HG03432 (cell line): ENCODE data around the gene TRA2A.

ENCODE experiments used
- ATAC-seq: cut with Tn5 transposase; IDR thresholded peaks from one replicate; pipeline ENCODE4 v1.9.1; 2021; ENCODE audit warnings: mild to moderate bottlenecking, moderate library complexity; ENCODE audit not compliant: unreplicated experiment

The TRA2A gene

GRCh38 chr7:23471106-23471859 lies 60.5 kb downstream of the TRA2A start:
- ATAC-seq = peak; percentile 36

GRCh38 chr7:23470330-23471105 lies 61.3 kb downstream of the TRA2A start, which contains the start of gene IGF2BP3:
IGF2BP3 (minus strand) TSS chr7:23470491; CDS start chr7:23470110, 381 bp downstream.
- ATAC-seq = peak; percentile 18

- no peak for ATAC-seq
Measured at GRCh38 chr7:23469961-23470250, 61.9 kb downstream of the TRA2A start.

GRCh38 chr7:23469150-23469960 lies 62.4 kb downstream of the TRA2A start:
- no peak for ATAC-seq

DNA sequence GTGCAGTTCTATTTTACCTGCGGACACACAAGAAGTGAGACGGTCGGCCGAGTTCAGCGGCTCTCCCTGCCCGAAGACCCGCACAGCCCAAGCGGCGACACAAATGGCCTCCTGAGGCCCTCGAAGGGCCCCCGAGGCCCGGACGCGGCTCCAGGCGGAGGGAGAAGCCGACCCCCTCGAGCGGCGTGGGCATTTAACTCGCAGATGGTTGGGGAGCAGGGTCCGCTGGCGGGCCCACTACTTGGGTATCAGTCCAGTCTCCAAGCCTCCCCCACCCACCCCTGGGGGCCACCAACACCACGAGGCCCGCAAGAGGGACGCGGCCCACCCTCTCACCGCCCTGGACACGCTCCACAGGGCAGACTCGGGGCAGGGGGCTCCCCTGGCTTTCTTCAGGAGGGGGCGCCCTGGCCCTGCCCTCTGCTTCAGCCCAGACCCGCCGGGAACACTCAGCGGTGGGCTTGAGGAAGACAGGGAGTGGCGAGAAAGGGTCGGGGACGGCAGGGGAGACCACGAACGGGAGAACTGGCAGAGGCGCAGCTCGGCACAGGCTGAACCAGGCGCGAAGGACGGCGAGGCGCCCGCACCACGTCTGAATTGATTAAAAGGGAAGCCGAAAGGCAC lies 63.1 kb downstream of the TRA2A start:
- ATAC-seq = no peak

DNA sequence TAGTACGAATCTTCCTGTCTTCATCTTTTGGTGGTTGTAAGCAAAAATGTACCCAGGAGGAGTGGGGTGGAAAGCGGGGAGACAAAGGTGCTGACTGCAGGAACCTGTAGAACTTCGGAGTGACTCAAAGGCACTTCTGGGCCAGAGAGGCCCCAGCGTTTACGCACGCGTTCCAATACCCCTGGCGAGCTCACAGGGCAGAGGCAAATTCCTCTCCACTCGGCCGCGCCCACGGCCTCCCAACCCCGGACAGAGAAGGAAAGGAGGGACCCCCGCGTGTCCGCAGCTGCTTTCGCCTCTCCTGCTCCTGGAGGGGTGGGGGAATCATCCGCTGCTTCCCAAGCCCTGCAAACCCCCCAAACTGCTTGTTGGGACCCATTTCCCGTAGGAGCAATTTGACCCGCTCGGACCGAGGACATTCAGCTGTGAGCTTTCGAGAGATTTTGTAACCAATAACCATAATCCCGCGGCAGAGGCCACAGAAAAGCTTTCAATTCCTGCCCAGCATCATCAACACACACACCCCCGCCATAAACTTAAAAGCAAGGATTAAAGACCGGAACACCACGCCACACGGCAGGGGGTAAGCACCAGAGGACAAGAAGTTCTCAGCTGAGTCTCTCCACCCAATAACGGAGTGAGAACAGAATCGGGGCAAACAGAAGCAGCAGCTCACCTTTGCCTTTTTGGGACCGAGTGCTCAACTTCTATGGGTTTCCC lies 63.8 kb downstream of the TRA2A start:
- ATAC-seq = no peak

- ATAC-seq = no peak
Measured at GRCh38 chr7:23467291-23467805, 64.4 kb downstream of the TRA2A start.

DNA sequence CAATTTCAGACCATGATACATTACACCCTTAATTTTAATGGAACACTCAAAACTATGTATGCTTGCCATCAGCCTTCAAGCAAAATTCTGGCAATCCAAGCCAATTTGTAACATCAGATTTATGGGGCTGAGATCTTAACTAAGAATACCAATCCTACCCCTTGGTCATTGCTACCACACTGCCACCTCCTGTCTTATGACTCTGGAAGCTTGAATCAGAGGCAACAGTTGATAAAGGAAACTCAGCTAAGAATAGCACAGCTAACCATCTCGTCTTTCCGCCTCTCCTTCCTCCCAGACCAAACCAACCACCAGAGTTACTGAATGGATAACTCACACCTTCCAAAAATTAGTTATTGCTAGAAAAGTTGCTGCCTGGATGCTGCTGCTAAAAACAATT lies 68.9 kb downstream of the TRA2A start:
- ATAC-seq = no peak

GRCh38 chr7:23458044-23458443 lies 73.7 kb downstream of the TRA2A start:
- ATAC-seq = no peak

GRCh38 chr7:23456093-23456492 lies 75.7 kb downstream of the TRA2A start:
- no peak for ATAC-seq

- no peak for ATAC-seq
Measured at GRCh38 chr7:23454881-23455526, 76.8 kb downstream of the TRA2A start.
